HPDE6-E6E7 (cell line): ENCODE results near the gene UPF1.

Source experiments
- DNase-seq: peaks from one replicate; pipeline ENCODE4 v3.0.0; 2011; ENCODE audit warnings: missing footprints; ENCODE audit errors: extremely low spot score

Gene UPF1

GRCh38 chr19:18857223-18857622 is 25.5 kb downstream of the UPF1 start:
- no peak for DNase-seq

- no peak for DNase-seq
Observed at GRCh38 chr19:18858906-18859646, 27.3 kb downstream of the UPF1 start.

- DNase-seq, result no peak
Observed at GRCh38 chr19:18859676-18860301, 28.0 kb downstream of the UPF1 start.

- no peak for DNase-seq
Observed at GRCh38 chr19:18860302-18860700, 28.5 kb downstream of the UPF1 start.

- DNase-seq, result no peak
Observed at GRCh38 chr19:18860725-18861124, 29.0 kb downstream of the UPF1 start.

GRCh38 chr19:18861235-18861634 is 29.5 kb downstream of the UPF1 start:
- DNase-seq, result no peak

- no peak for DNase-seq
Observed at GRCh38 chr19:18861917-18862316, 30.2 kb downstream of the UPF1 start.

- no peak for DNase-seq
Observed at GRCh38 chr19:18862976-18863842, 31.4 kb downstream of the UPF1 start.

- no peak for DNase-seq
Observed at GRCh38 chr19:18863843-18864362, 32.1 kb downstream of the UPF1 start.

- no peak for DNase-seq
Observed at GRCh38 chr19:18865106-18865972, 33.6 kb downstream of the UPF1 start.

GRCh38 chr19:18865973-18866799 is 34.4 kb downstream of the UPF1 start:
- peak; percentile 66 for DNase-seq

GRCh38 chr19:18866800-18867123 is 35.0 kb downstream of the UPF1 start:
- no peak for DNase-seq

GRCh38 chr19:18867199-18867598 is 35.4 kb downstream of the UPF1 start:
- DNase-seq, result no peak

GRCh38 chr19:18867751-18868150 is 36.0 kb downstream of the UPF1 start:
- no peak for DNase-seq

GRCh38 chr19:18868380-18869022 is 36.7 kb downstream of the UPF1 start:
- no peak for DNase-seq

- no peak for DNase-seq
Observed at GRCh38 chr19:18869023-18869618, 37.4 kb downstream of the UPF1 start.

- DNase-seq, result no peak
Observed at GRCh38 chr19:18869781-18870530, 38.2 kb downstream of the UPF1 start.

GRCh38 chr19:18870531-18871172 is 38.9 kb downstream of the UPF1 start:
- no peak for DNase-seq
